H1 (cell line): ENCODE results near the gene C17orf107. TPM values are rescaled to one million over a fixed set of nuclear protein-coding genes. Genes with fewer than 3 reads are reported as not detected.

ENCODE experiments used
- CTCF ChIA-PET: fragments of 300-600 bp; sonication (Branson Sonifier 250); formaldehyde crosslinking; loops from one replicate; lab custom pipeline; 2021; ENCODE audit not compliant: partially characterized antibody; lab: Charles Lee
- POLR2A ChIA-PET: fragments of 300-600 bp; sonication (Branson Sonifier 250); formaldehyde crosslinking; loops from one replicate; lab custom pipeline; 2021; ENCODE audit warnings: inconsistent platforms; ENCODE audit not compliant: partially characterized antibody; lab: Charles Lee
- DNase-seq, 2 experiments: peaks; one replicate each; pipeline versions ENCODE4 v3.0.0 to v3.0.0-alpha.2; 2010 to 2022; ENCODE audit warnings: low spot score in 2 of 2, low read depth in 1 of 2, mixed read lengths in 1 of 2
- FAIRE-seq: peaks from 2 replicates; lab custom pipeline; 2011; peaks lifted over from hg19 to GRCh38; lab: Jason Lieb, UNC
- H2AFZ ChIP-seq: 2 replicates; pipeline ENCODE4 v1.8.1; 2012; ENCODE audit warnings: low read length, inconsistent platforms
- H2AK5ac ChIP-seq: 2 replicates; pipeline ENCODE4 v1.6.1; 2013; ENCODE audit warnings: low read depth, low read length
- H2BK120ac ChIP-seq: replicated peaks from 2 replicates; pipeline ENCODE3; 2013; ENCODE audit warnings: low read depth, low read length, inconsistent platforms
- H2BK12ac ChIP-seq: 2 replicates; pipeline ENCODE4 v1.6.1; 2013; ENCODE audit warnings: low read depth, low read length
- H2BK15ac ChIP-seq: 2 replicates; pipeline ENCODE4 v1.6.1; 2013; ENCODE audit warnings: low read length
- H2BK20ac ChIP-seq: 2 replicates; pipeline ENCODE4 v1.6.1; 2013; ENCODE audit warnings: low read length
- H2BK5ac ChIP-seq: 2 replicates; pipeline ENCODE4 v1.6.1; 2013; ENCODE audit warnings: low read depth, low read length
- H3K14ac ChIP-seq: 2 replicates; pipeline ENCODE4 v1.6.1; 2013; ENCODE audit warnings: inconsistent platforms; ENCODE audit not compliant: insufficient read length
- H3K18ac ChIP-seq: 2 replicates; pipeline ENCODE4 v1.6.1; 2013; ENCODE audit warnings: low read length; ENCODE audit errors: extremely low read depth
- H3K23ac ChIP-seq: 2 replicates; pipeline ENCODE4 v1.6.1; 2013; ENCODE audit warnings: inconsistent platforms; ENCODE audit not compliant: insufficient read length
- H3K23me2 ChIP-seq: 2 replicates; pipeline ENCODE4 v1.6.1; 2013; ENCODE audit warnings: low read depth, low read length
- H3K27ac ChIP-seq: 2 replicates; pipeline ENCODE4 v1.6.1; 2011; ENCODE audit warnings: low read depth, low read length, inconsistent platforms
- H3K27me3 ChIP-seq, 4 experiments: replicated peaks in 1 of 4; 1 replicate in 1 of 4; 2 replicates in 3 of 4; pipeline versions ENCODE4 v1.6.1 to v1.8.1; 2011 to 2013; ENCODE audit warnings: low read length in 3 of 4, mild to moderate bottlenecking in 3 of 4, inconsistent platforms in 2 of 4, mixed read lengths in 2 of 4, moderate library complexity in 1 of 4; ENCODE audit not compliant: control insufficient read depth in 3 of 4, insufficient read depth in 3 of 4; ENCODE audit errors: extremely low read depth in 1 of 4
- H3K36me3 ChIP-seq, 4 experiments: 2 replicates each; pipeline versions ENCODE4 v1.6.1 to v1.8.1; 2011 to 2013; ENCODE audit warnings: mild to moderate bottlenecking in 4 of 4, low read length in 3 of 4, moderate library complexity in 2 of 4, control low read depth in 1 of 4, inconsistent platforms in 1 of 4; ENCODE audit not compliant: insufficient read depth in 4 of 4, control insufficient read depth in 2 of 4
- H3K4ac ChIP-seq: replicated peaks from 2 replicates; pipeline ENCODE3; 2013; ENCODE audit warnings: low read length, low read depth, mixed read lengths, inconsistent platforms; ENCODE audit not compliant: insufficient read length
- H3K4me1 ChIP-seq, 4 experiments: replicated peaks in 1 of 4; 1 replicate in 1 of 4; 2 replicates in 3 of 4; pipeline versions ENCODE4 v1.6.1 to v1.8.1; 2011 to 2013; ENCODE audit warnings: low read length in 3 of 4, inconsistent platforms in 2 of 4, mixed read lengths in 1 of 4; ENCODE audit not compliant: insufficient read depth in 4 of 4, control insufficient read depth in 3 of 4
- H3K4me2 ChIP-seq, 2 experiments: 2 replicates each; pipeline versions ENCODE4 v1.6.1 to v1.8.1; 2011 to 2013; ENCODE audit warnings: low read depth in 2 of 2, low read length in 2 of 2, control low read depth in 1 of 2, inconsistent platforms in 1 of 2, mild to moderate bottlenecking in 1 of 2; ENCODE audit not compliant: insufficient read depth in 1 of 2
- H3K4me3 ChIP-seq, 4 experiments: fragments of 200-600, 300-600 bp in 1 of 4; sonication (generic), shearing (Covaris generic), sonication (Bioruptor Twin) in 1 of 4; 2 replicates each; pipeline versions ENCODE4 v1.5.1 to v1.8.1; 2011 to 2016; ENCODE audit warnings: low read length in 4 of 4, low read depth in 3 of 4, control low read depth in 2 of 4, inconsistent platforms in 2 of 4, mild to moderate bottlenecking in 2 of 4, mixed read lengths in 1 of 4, moderate library complexity in 1 of 4; ENCODE audit not compliant: insufficient read depth in 2 of 4; ENCODE audit errors: extremely low read depth in 1 of 4
- H3K56ac ChIP-seq: replicated peaks from 2 replicates; pipeline ENCODE3; 2013; ENCODE audit warnings: low read depth, mild to moderate bottlenecking, mixed read lengths, low read length, inconsistent platforms; ENCODE audit not compliant: insufficient read length
- H3K79me1 ChIP-seq: 2 replicates; pipeline ENCODE4 v1.6.1; 2013; ENCODE audit warnings: low read depth, low read length, control low read depth
- H3K79me2 ChIP-seq, 2 experiments: 2 replicates each; pipeline versions ENCODE4 v1.6.1 to v1.8.1; 2012 to 2013; ENCODE audit warnings: low read length in 2 of 2, mild to moderate bottlenecking in 2 of 2, inconsistent platforms in 1 of 2; ENCODE audit not compliant: insufficient read depth in 2 of 2, control insufficient read depth in 1 of 2
- H3K9ac ChIP-seq, 4 experiments: replicated peaks in 1 of 4; 1 replicate in 1 of 4; 2 replicates in 3 of 4; pipeline versions ENCODE4 v1.6.1 to v1.8.1; 2011 to 2013; ENCODE audit warnings: low read depth in 3 of 4, low read length in 3 of 4, control low read depth in 2 of 4, mild to moderate bottlenecking in 2 of 4, moderate library complexity in 2 of 4, inconsistent platforms in 1 of 4; ENCODE audit errors: extremely low read depth in 1 of 4
- H3K9me3 ChIP-seq, 2 experiments: 2 replicates each; pipeline versions ENCODE4 v1.6.1 to v1.8.1; 2012 to 2013; ENCODE audit warnings: mild to moderate bottlenecking in 2 of 2, moderate library complexity in 2 of 2, control low read depth in 1 of 2, inconsistent platforms in 1 of 2, low read depth in 1 of 2, low read length in 1 of 2, mixed read lengths in 1 of 2; ENCODE audit not compliant: insufficient read depth in 2 of 2
- H4K20me1 ChIP-seq, 2 experiments: replicated peaks in 1 of 2; 2 replicates each; pipeline versions ENCODE3 to v1.8.1; 2011 to 2013; ENCODE audit warnings: inconsistent platforms in 2 of 2, low read length in 2 of 2, mild to moderate bottlenecking in 1 of 2; ENCODE audit not compliant: insufficient read depth in 2 of 2, control insufficient read depth in 1 of 2
- H4K5ac ChIP-seq: 2 replicates; pipeline ENCODE4 v1.6.1; 2013; ENCODE audit warnings: low read length, low read depth, mixed read lengths, inconsistent platforms; ENCODE audit not compliant: insufficient read length
- H4K8ac ChIP-seq: 2 replicates; pipeline ENCODE4 v1.8.0; 2013; ENCODE audit warnings: mild to moderate bottlenecking, moderate library complexity, low read length, inconsistent platforms; ENCODE audit not compliant: insufficient read depth; ENCODE audit errors: extremely low read depth
- H4K91ac ChIP-seq: replicated peaks from 2 replicates; pipeline ENCODE3; 2013; ENCODE audit warnings: low read length, mixed read lengths, inconsistent platforms; ENCODE audit not compliant: insufficient read length
- CHD1 ChIP-seq: IDR thresholded peaks from 2 replicates; pipeline ENCODE4 v1.6.1; 2012; ENCODE audit warnings: low read depth, low read length, improper control_type of control experiment
- CHD2 ChIP-seq: IDR thresholded peaks from 2 replicates; pipeline ENCODE4 v1.6.1; 2012; ENCODE audit warnings: low read length, improper control_type of control experiment
- HDAC2 ChIP-seq, 2 experiments: fragments of 300-600 bp in 1 of 2; sonication (generic) in 1 of 2; IDR thresholded peaks; 2 replicates each; pipeline ENCODE4 v1.6.1; 2011 to 2012; ENCODE audit warnings: low read depth in 2 of 2, low read length in 2 of 2, mild to moderate bottlenecking in 2 of 2, moderate library complexity in 2 of 2, borderline replicate concordance in 1 of 2, inconsistent platforms in 1 of 2
- HDAC6 ChIP-seq: IDR thresholded peaks from one replicate; pipeline ENCODE4 v1.7.1; 2012; ENCODE audit warnings: low read depth, mild to moderate bottlenecking, inconsistent platforms, low read length, moderate library complexity
- KDM5A ChIP-seq: fragments of 200-600 bp; IDR thresholded peaks from 2 replicates; pipeline ENCODE4 v1.7.1; 2012; ENCODE audit warnings: mild to moderate bottlenecking, low read length, inconsistent platforms, mixed read lengths
- MAFK ChIP-seq: IDR thresholded peaks from 2 replicates; pipeline ENCODE4 v1.6.1; 2012; ENCODE audit warnings: low read depth, mild to moderate bottlenecking, improper control_type of control experiment, low read length
- NRF1 ChIP-seq: IDR thresholded peaks from 2 replicates; pipeline ENCODE4 v1.6.1; 2011; ENCODE audit warnings: mild to moderate bottlenecking, low read depth, low read length, improper control_type of control experiment
- POLR2A ChIP-seq, 2 experiments: IDR thresholded peaks; 1 replicate in 1 of 2; 2 replicates in 1 of 2; pipeline ENCODE4 v1.6.1; 2011; ENCODE audit warnings: low read depth in 2 of 2, low read length in 2 of 2, mild to moderate bottlenecking in 2 of 2; ENCODE audit errors: control extremely low read depth in 1 of 2
- RFX5 ChIP-seq: IDR thresholded peaks from 2 replicates; pipeline ENCODE4 v1.6.1; 2011; ENCODE audit warnings: low read depth, low read length, improper control_type of control experiment, borderline replicate concordance
- RNF2 ChIP-seq: fragments of 200-900, 300-1000 bp; sonication (generic); IDR thresholded peaks from 2 replicates; pipeline ENCODE4 v1.7.1; 2016; ENCODE audit warnings: borderline replicate concordance, low read depth, mild to moderate bottlenecking, antibody characterized with exemption, low read length; ENCODE audit not compliant: poor library complexity, severe bottlenecking; ENCODE audit errors: missing control alignments
- SIN3A ChIP-seq, 2 experiments: IDR thresholded peaks in 1 of 2; conservative IDR thresholded peaks in 1 of 2; 2 replicates each; pipeline ENCODE4 v1.6.1; 2011 to 2012; ENCODE audit warnings: low read length in 2 of 2, improper control_type of control experiment in 1 of 2, low read depth in 1 of 2, mild to moderate bottlenecking in 1 of 2
- SP2 ChIP-seq: IDR thresholded peaks from 2 replicates; pipeline ENCODE4 v1.6.1; 2012; ENCODE audit warnings: mild to moderate bottlenecking, low read length, inconsistent platforms
- TAF7 ChIP-seq: optimal IDR thresholded peaks from 2 replicates; pipeline ENCODE3; 2011; ENCODE audit warnings: low read depth, mild to moderate bottlenecking, inconsistent platforms, low read length, moderate library complexity, borderline replicate concordance
- ZNF274 ChIP-seq: IDR thresholded peaks from 2 replicates; pipeline ENCODE4 v1.7.0; 2012; ENCODE audit warnings: low read length, borderline replicate concordance; ENCODE audit errors: extremely low read depth
- WGBS, 2 experiments: shearing (Covaris generic) in 1 of 2; methylation state at CpG; one replicate each; pipeline versions ENCODE4 v1.1.6 to v1.1.7; 2013 to 2015; ENCODE audit warnings: low lambda C conversion rate in 2 of 2, mixed read lengths in 2 of 2, inconsistent platforms in 1 of 2, low coverage in 1 of 2, missing lambda C conversion rate in 1 of 2; ENCODE audit not compliant: insufficient replicate concordance in 2 of 2, insufficient coverage in 1 of 2, insufficient read length in 1 of 2; ENCODE audit errors: extremely low coverage in 1 of 2, missing lambda C conversion rate in 1 of 2; 5-methylcytosine and 5-hydroxymethylcytosine counted together
- polyA plus RNA-seq, 7 experiments: library from polyadenylated mRNA; depleted of rRNA in 3 of 7; stranded (reverse) in 5 of 7; unstranded in 2 of 7; fragments of >200 nt in 5 of 7; fragments of 200-250 nt in 2 of 7; gene quantifications; 1 replicate in 5 of 7; 2 replicates in 1 of 7; 4 replicates in 1 of 7; pipeline versions ENCODE4 v1.2.1 to v1.2.3, GENCODE V29; 2011 to 2013; ENCODE audit warnings: missing spikeins in 2 of 7, mixed read lengths in 2 of 7
- total RNA-seq: library from RNA; stranded (reverse); fragmentation: NEBNext Ultra II Directional; extraction: Animal tissue kit (Norgen Biotek cat#: 25700); gene quantifications from 2 replicates; pipeline ENCODE4 v1.2.1, GENCODE V29; 2021

The C17orf107 gene
- total and polyA plus RNA-seq, 2 of the 8 experiments (the other 6 are each of a cell fraction or from before 2014, with no cell fraction given) = 0.39 to 0.45 TPM

- Histone ChIP-seq H3K9me3 (no peaks in the 10 kb centered on the region), H3K9ac (no peak overlapping the region), H2BK20ac (no peak overlapping the region), H3K23me2 (no peaks in the 10 kb centered on the region), H3K27me3 (no peaks in the 10 kb centered on the region), H3K56ac (no peak overlapping the region), H4K20me1 (no peaks in the 10 kb centered on the region), H3K4ac (no peak overlapping the region), H2BK120ac (no peak overlapping the region), H4K91ac (no peak overlapping the region), H4K8ac (no peak overlapping the region), H3K23ac (no peak overlapping the region), H3K79me2 (no peaks in the 10 kb centered on the region), H4K5ac (no peak overlapping the region), H3K4me3 (no peak overlapping the region), H3K27ac (no peak overlapping the region), H3K79me1 (no peaks in the 10 kb centered on the region), H3K4me2 (no peak overlapping the region), H2BK15ac (no peak overlapping the region), H3K14ac (no peak overlapping the region), H3K18ac (no peak overlapping the region), H2AFZ (no peak overlapping the region), H2AK5ac (no peak overlapping the region), H3K4me1 (peaks cover 0 to 5% (median 1%) of the 10 kb centered on the region in 4 experiments; a peak in 2 of 7 replicates), H2BK12ac (no peak overlapping the region), H3K36me3 (no peaks in the 10 kb centered on the region), H2BK5ac (no peak overlapping the region)
- POLR2A ChIA-PET = interaction anchor here (0.6 to 3.5 kb wide), 9 partner anchors 8 to 184 kb away, joined by 3 to 23 read pairs (median 4); partner anchors contain the start of genes GP1BA, PFN1 and RNF167
- 94% methylated on average over 4 of the region's 4 CpGs; no CpG with 5 or more reads in 1 of the 2 experiments for WGBS, 2 experiments
- DNase-seq (no peak), FAIRE-seq (no peak)
- CTCF ChIA-PET = interaction anchor here (1.2 to 5.5 kb wide), 2 partner anchors 12 to 59 kb away, joined by 6 to 33 read pairs; no protein-coding TSS in a partner anchor
- TF ChIP-seq MAFK = no peak
- no peak for TF ChIP-seq SIN3A (conservative IDR thresholded peaks at IDR 0.05 in 1 of 2, IDR thresholded peaks at IDR 0.05 in 1 of 2; ENCODE audit: low read depth in 1 of 2, low read length in 2 of 2)
- TF ChIP-seq SP2 = no peak
- no peak for TF ChIP-seq RFX5
- no peak for TF ChIP-seq CHD1
- no peak for TF ChIP-seq HDAC2 (IDR thresholded peaks at IDR 0.05; ENCODE audit: borderline replicate concordance in 1 of 2, low read depth in 2 of 2, low read length in 2 of 2)
- no peak for TF ChIP-seq HDAC6
- TF ChIP-seq ZNF274 = no peak
- TF ChIP-seq NRF1 = no peak
- TF ChIP-seq POLR2A (IDR thresholded peaks at IDR 0.05; ENCODE audit: control extremely low read depth in 1 of 2, low read depth in 2 of 2, low read length in 2 of 2) = no peak
- TF ChIP-seq RNF2 = no peak
- no peak for TF ChIP-seq TAF7
- no peak for TF ChIP-seq CHD2
- TF ChIP-seq KDM5A = no peak
Measured at GRCh38 chr17:4921320-4921719, 22.0 kb downstream of the C17orf107 start.
